Stimulated activated CD4-positive, alpha-beta T cell treated with anti-CD3 and anti-CD28 coated beads, Interleukin-2, amount 100 ng/mL, for 24 hours (primary cell): ENCODE measurements around the gene SCN2B.

Experiments
- DNase-seq, 2 donors: peaks; one replicate each; pipeline ENCODE4 v3.0.0-alpha.2; 2020

The SCN2B gene

DNA sequence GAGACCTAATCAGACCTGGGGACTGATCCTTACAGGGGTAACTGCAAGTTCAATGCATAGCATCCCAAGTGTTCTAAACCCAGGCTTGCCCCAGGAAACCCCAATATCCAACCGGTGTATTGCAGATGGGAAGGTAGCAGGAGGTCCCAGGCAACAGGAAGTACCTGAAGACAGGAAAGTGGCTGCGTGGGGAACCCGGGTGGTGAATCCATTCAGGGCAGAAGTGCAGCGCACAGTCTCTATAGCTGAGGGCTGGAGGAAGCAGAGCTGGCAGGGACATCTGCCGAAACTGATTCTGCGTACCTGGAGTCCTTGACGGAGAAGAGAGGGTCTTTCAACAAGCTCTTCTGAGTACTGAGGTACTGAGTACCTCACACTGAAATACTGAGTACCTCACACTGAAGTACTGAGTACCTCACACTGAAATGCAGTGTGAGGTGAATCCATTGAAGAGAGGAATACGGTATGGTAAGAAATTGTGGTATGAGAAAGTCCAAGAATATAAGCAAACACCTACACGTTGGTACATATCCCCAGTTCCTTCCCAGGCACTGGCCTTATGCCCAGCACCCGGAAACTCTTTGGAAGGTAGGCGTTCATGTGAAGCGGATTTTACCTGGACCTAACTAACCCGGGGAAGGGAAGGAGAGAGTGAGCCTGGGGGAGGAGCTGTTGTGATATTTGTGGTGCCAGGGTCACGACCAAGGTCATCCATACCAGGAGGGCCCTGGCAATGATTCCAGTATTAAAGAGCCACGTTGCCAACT is 43.9 kb downstream of the SCN2B start:
- DNase-seq: no peak

DNA sequence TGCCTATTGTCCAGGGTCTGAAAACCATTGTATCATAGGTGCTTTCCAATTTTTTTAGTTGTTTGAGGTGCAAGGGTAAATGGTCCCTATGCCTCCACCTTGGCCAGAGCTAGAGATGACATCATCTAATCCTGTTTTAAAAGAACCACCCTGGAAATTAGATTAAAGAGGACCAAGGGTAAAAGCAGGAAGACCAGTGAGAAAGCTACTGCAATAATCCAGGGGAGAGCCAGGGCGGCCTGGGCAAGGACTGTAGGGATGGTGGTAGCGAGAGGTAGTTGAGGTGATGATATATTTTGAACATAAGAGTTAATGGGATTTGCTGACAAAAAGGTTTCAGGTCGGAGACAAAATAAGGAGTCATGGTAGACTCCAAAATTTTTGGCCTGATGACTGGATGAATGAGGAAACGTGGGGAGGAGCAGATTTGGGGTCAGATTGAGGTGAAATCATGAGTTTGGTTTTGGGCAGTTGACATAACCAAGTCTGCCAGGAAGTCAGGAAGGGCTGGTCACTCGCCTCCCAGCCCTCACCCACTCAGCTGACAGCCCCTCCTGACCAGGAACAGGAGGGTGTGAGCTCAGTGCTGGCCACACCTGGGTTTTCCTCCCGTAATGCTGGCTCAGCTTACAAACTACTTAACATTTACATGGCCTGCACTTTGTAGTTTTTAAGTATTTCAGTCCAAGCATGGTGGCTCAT is 46.8 kb downstream of the SCN2B start:
- no peak for DNase-seq

DNA sequence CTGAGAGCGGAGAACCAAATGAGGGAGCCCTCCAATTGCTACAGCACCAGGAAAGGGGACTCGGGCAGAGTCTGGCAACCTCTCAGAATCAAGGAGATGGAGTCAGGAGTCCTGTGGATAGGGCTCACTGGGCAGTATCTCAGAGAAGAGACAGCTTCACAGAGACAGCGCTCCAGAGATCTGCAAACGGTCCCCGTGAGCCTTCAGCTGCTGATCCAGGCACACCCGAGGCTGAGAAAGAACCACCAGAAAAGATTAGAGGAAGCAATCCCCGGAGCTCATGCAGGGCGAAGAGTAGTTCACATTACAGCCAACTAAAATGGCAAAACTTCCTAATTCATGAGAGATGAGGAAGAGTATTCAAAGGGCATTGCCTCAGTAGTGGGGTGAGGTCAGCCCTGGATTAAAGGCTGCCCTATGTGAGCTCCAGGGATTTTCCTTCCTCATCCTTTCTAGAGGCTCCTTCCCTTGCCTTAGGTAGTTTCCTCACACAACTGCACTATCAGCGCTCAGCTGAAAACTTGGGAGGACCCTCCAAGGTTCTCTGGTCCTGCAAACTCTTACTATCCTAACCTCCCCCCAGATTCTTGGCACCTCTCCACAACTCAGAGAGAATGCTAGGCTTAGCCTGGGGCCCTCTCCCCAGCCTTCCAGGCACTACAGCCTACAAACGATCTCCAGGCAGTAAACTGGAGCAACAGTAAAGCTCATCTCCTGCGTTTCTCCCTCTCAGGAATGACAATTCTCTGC is 47.5 kb downstream of the SCN2B start:
- DNase-seq: no peak

DNA sequence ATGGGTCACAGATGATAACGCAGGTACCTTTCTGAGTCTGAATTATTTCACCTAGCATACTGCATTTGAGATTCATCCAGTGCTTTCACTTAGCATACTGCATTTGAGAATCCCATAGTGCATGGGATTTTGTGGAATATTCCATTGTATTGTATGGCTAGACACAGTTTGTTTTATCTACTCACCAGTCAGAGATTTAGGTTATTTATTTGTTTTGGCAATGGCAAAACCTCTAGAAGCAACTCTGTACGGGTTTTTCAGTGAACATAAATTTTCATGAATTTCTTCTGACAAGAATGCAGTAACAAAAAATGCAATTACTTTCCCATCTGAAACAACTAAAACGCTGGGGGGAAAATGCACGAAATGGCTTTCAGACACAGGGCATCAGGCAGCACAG is 48.1 kb downstream of the SCN2B start:
- no peak for DNase-seq

DNA sequence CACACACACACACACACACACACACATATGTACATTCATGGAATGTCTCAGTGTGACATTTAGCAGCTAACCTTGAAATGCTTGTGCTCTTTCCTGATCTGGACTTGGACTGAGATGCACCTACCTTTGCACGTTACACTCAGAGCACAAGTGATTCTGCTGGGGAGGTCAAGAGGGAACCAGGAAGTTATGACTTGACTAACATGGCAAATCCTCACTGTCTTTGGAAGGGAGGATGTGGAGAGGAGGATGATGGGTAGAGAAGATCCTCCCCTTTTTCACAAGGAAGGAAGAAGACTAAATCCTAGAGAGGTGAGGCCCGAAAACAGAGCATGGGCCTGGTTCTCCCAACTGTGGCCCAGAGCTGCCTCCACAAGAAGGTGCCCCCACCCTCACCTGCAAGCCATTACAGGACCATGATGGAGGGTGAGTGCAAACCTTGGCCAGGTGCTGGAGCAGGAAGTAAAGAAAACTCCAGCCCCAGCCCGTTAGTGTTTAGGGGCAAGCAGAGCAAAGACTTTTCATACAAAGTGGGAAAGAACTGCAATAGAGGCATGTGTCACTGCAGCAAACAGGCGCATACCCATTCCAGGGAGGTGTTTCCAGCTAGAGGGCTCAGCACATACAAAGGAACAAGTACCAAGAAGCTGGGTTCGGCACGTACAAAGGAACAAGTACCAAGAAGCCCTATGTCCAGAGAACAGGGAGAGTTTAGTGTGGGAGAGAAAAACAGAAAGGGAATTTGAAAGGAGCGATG is 50.2 kb downstream of the SCN2B start:
- DNase-seq: no peak

DNA sequence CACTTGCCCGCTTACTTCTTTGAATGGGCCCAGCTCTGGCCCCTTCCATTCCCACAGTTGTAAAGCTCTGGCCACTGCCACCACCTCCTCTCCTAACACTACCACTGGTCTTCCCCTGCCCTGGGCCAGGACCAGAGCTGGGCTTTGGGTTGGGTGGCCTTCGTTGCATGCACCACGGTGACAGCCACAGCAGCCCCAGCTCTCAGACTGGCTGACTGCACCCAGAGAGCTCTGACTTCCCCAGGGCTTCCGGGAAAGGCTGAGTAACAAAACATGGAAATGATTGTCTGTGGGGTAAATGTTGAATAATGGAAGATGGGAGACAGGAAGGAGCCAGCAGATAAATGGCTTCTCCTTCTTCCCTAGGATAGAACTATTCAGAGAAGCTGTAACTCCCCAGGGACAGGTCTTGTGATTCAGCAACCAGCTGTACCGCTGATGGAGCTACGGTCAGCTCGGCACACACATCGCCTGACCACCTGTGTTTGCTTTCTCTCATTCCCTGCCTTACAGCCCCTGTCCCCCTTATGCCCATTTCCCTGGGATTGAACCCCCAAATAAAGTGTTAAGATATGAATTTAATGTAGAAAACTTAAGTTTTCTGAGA is 51.4 kb downstream of the SCN2B start:
- DNase-seq: no peak

DNA sequence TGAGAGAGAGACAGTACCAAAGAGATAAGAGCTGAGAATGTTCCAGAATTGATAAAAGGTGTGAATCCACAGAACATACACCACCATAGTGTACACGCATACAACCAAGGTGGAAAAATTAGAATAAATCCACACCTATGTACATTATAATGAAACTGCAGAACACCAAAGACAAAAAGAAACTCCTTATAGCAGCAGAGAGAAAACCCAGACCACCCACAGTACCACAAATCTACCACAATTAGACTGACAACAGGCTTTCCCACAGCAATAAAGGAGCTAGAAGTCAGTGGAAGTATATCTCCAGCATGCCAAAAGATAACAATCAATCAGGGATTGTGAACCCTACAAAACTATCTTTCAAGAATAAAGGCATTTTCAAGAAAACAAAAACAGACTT is 55.6 kb downstream of the SCN2B start:
- DNase-seq: no peak

DNA sequence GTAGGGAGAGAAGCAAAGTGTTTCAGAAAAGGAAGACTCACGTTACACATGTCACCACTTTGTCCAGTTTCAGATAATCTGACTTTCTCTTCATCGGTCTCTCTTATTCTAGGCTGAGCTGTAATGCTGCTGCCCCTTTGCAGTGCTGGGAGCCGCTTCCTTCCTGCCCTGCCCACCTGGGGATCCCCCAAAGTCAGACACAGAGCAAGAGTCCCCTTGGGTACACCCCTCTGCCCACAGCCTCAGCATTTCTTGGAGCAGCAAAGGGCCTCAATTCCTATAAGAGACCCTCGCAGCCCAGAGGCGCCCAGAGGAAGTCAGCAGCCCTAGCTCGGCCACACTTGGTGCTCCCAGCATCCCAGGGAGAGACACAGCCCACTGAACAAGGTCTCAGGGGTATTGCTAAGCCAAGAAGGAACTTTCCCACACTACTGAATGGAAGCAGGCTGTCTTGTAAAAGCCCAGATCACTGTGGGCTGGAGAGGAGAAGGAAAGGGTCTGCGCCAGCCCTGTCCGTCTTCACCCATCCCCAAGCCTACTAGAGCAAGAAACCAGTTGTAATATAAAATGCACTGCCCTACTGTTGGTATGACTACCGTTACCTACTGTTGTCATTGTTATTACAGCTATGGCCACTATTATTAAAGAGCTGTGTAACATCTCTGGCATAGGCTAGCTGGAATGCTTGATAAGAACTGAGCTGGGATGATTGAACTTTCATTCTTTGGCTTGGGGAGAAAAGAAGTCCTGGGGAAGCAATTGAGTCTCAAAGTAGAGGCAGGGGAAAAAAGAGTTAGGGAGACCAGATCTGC is 58.4 kb downstream of the SCN2B start:
- DNase-seq: no peak

DNA sequence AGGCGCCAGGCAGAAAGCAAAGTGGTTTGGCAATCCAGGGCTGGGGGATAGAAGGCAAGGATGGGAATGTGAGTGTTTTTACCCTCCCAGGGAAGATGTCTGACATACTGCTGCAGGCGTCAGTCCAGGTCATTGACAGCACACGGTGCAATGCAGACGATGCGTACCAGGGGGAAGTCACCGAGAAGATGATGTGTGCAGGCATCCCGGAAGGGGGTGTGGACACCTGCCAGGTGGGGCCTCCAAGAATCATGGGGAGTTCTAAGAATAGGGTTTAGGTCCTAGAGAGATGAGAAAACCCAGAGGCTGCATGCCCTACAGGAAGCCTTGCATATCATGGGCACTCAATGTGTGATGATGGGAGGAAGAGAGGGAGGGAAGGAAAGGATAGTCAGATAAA is 61.4 kb downstream of the SCN2B start:
- no peak for DNase-seq

DNA sequence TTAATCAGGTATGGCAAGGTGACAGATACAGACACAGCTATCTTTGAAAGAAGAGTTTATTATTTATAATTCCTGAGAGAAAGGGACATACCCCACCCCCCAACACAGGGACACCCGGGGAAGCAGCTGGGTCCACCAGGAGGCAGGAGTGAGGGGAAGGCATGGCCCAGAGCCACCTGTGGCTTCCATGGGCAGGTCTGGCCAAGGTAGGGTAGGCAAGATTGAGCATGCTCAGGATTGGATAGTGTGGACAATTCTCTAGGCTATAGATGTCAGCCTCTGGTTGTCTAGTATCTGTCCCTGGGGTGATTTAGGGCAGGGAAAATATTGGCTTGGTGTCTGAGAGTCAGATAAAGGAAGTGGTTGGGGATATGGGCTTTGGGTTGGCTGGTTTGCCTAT is 62.2 kb downstream of the SCN2B start:
- no peak for DNase-seq

DNA sequence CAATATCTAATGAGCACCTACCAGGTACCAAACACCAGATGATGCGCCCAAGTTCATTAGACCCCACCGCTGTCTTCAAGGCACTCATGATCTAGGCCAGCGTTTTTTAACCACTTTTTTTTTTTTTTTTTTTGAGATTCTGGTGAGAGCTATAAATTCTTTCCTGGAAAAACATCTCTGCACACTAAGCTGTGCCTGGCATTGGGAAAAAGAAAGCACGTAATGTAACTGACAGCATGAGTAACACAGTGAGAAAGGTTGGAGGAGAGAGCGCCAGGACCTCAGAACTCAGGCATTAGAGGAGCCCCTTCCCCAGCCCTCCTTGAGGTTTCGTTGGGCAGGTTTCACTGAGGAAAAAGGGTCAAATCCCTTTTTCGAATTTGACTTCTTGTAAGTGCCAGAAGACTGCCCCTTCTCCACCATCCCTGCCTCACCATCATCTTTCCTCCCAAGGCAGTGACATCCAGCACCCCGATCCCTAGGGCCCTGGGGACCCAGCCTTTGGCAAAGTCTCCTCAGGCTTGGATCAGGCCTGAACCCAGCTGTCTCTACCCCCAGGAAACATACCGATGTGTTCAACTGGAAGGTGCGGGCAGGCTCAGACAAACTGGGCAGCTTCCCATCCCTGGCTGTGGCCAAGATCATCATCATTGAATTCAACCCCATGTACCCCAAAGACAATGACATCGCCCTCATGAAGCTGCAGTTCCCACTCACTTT is 63.6 kb downstream of the SCN2B start:
- no peak for DNase-seq
